Thyroid gland (tissue), 4 donors: ENCODE measurements around the gene C10orf120. TPM values are rescaled to one million over a fixed set of nuclear protein-coding genes. Genes with fewer than 3 reads are reported as not detected.
A peak's percentile ranks its signal among the peaks of the same experiment; 100 is the strongest.

Source experiments
- DNase-seq, 2 donors: peaks; one replicate each; pipeline ENCODE4 v3.0.0-alpha.2; 2019
- H3K27ac ChIP-seq, 3 donors: fragments of 200-600 bp; sonication (generic); 1 replicate in 2 of 3; 2 replicates in 1 of 3; pipeline ENCODE4 v1.5.1; 2016 to 2019; ENCODE audit warnings: mild to moderate bottlenecking in 1 of 3, moderate library complexity in 1 of 3
- H3K27me3 ChIP-seq: fragments of 200-600 bp; sonication (generic); one replicate; pipeline ENCODE4 v1.5.1; 2019
- H3K36me3 ChIP-seq, 2 donors: fragments of 200-600 bp; sonication (generic); one replicate each; pipeline ENCODE4 v1.5.1; 2016 to 2019
- H3K4me1 ChIP-seq, 2 donors: fragments of 200-600 bp; sonication (generic); one replicate each; pipeline ENCODE4 v1.5.1; 2017 to 2019
- H3K4me3 ChIP-seq, 3 donors: fragments of 200-600 bp; sonication (generic); replicated peaks in 1 of 3; 1 replicate in 2 of 3; 2 replicates in 1 of 3; pipeline ENCODE4 v1.5.1; 2016; ENCODE audit warnings: mild to moderate bottlenecking in 1 of 3
- H3K9me3 ChIP-seq: fragments of 200-600 bp; sonication (generic); one replicate; pipeline ENCODE4 v1.5.1; 2017
- POLR2A ChIP-seq, 2 donors: fragments of 450-650 bp; IDR thresholded peaks; one replicate each; pipeline ENCODE4 v1.6.1; 2017; ENCODE audit warnings: antibody characterized with exemption in 2 of 2, mild to moderate bottlenecking in 2 of 2, moderate library complexity in 1 of 2
- WGBS, 2 donors: methylation state at CpG; one replicate each; pipeline ENCODE4 v1.1.5; 2017; 5-methylcytosine and 5-hydroxymethylcytosine counted together
- intact Hi-C: fragments of 100-400 bp; cut with DNase I; formaldehyde crosslinking; loops from one replicate; pipeline ENCODE4 v1.15.1; 2023
- total RNA-seq, 4 donors: library from RNA; depleted of rRNA; stranded (reverse); fragments of >200 nt; gene quantifications; one replicate each; pipeline ENCODE4 v1.2.3, GENCODE V29; 2016
- TF ChIP-seq, protein P1 (sequence below), 6 experiments: fragments of 200-600 bp in 3 of 6; fragments of 450-650 bp in 3 of 6; sonication (generic) in 3 of 6; IDR thresholded peaks; one replicate each; pipeline ENCODE4 v1.5.1; 2016 to 2019; ENCODE audit warnings: antibody characterized with exemption in 6 of 6, mild to moderate bottlenecking in 2 of 6, inconsistent platforms in 1 of 6, moderate library complexity in 1 of 6

The C10orf120 gene
- total RNA-seq, 4 donors from 2014 or later: not detected

GRCh38 chr10:122657255-122657654, 42.4 kb downstream of the C10orf120 start:
- no peak overlapping the region for H3K27ac ChIP-seq
- TF ChIP-seq POLR2A (IDR thresholded peaks at IDR 0.05): no peak
- TF ChIP-seq, protein P1, sequence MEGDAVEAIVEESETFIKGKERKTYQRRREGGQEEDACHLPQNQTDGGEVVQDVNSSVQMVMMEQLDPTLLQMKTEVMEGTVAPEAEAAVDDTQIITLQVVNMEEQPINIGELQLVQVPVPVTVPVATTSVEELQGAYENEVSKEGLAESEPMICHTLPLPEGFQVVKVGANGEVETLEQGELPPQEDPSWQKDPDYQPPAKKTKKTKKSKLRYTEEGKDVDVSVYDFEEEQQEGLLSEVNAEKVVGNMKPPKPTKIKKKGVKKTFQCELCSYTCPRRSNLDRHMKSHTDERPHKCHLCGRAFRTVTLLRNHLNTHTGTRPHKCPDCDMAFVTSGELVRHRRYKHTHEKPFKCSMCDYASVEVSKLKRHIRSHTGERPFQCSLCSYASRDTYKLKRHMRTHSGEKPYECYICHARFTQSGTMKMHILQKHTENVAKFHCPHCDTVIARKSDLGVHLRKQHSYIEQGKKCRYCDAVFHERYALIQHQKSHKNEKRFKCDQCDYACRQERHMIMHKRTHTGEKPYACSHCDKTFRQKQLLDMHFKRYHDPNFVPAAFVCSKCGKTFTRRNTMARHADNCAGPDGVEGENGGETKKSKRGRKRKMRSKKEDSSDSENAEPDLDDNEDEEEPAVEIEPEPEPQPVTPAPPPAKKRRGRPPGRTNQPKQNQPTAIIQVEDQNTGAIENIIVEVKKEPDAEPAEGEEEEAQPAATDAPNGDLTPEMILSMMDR (IDR thresholded peaks at IDR 0.05): no peak

DNA sequence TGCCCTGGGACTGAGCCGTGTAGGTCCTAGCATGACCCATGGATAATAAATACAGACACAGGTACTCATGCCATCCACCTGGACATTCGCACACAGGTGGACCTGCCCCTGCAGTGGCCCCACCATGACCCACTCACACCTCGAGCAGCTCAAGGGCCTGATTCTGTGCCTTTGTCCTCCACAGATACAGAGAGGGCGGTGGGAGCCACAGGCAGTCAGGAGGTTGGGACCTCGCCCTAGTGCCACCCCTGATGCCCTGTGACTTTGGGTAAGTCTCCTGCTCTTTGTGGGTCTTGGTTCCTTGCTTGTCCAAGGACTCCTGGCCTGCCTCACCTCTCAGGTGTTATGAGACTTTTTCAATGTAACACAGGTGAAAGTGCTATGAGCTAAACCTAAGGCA, 42.9 kb downstream of the C10orf120 start:
- Histone ChIP-seq H3K4me1 (no peaks in the 10 kb centered on the region), H3K27ac (no peak overlapping the region), H3K4me3 (no peak overlapping the region), H3K9me3 (no peaks in the 10 kb centered on the region), H3K27me3 (no peaks in the 10 kb centered on the region), H3K36me3 (no peaks in the 10 kb centered on the region)
- DNase-seq: no peak
- 75 to 90% methylated on average over 4 of the region's 5 CpGs for WGBS, 2 donors
- intact Hi-C loops: no loop called here
- TF ChIP-seq POLR2A (IDR thresholded peaks at IDR 0.05): no peak
- TF ChIP-seq, protein P1 (IDR thresholded peaks at IDR 0.05): no peak

More at GRCh38 chr10:122657255-122657654, 42.4 kb downstream of the C10orf120 start:
- no peak for DNase-seq
- no peaks in the 10 kb centered on the region for H3K27me3 ChIP-seq
- H3K9me3 ChIP-seq: no peaks in the 10 kb centered on the region
- no peaks in the 10 kb centered on the region for H3K36me3 ChIP-seq
- WGBS, 2 donors: 54 to 83% methylated on average over 2 to 4 of the region's 4 CpGs
- no peaks in the 10 kb centered on the region for H3K4me1 ChIP-seq
- H3K4me3 ChIP-seq: no peak overlapping the region
- intact Hi-C loops: no loop called here

DNA sequence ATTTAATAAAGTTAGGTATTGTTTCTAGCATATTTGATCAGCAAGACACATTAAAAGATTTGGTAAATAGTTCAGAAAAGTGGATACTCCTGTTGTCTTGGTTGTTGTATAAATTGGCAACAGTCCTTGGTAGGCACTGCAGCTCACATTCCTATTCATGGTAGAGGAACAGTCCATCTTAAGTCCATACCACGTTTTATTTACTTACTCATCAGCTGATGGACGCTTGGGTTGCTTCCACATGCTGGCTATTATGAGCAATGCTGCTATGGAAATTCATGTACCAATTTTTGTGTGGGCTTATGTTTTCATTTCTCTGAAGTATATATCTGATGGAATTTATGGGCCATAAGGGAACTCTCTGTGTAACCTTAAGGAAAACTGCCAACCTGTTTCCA, 43.3 kb downstream of the C10orf120 start:
- Histone ChIP-seq H3K9me3 (no peaks in the 10 kb centered on the region), H3K27ac (no peak overlapping the region), H3K4me3 (no peak overlapping the region), H3K36me3 (no peaks in the 10 kb centered on the region), H3K27me3 (no peaks in the 10 kb centered on the region), H3K4me1 (no peaks in the 10 kb centered on the region)
- TF ChIP-seq POLR2A (IDR thresholded peaks at IDR 0.05): no peak
- TF ChIP-seq, protein P1 (IDR thresholded peaks at IDR 0.05): no peak
- DNase-seq: no peak
- WGBS, 2 donors: 81 to 84% methylated on average over 2 of the region's 2 CpGs
- intact Hi-C loops: no loop called here

DNA sequence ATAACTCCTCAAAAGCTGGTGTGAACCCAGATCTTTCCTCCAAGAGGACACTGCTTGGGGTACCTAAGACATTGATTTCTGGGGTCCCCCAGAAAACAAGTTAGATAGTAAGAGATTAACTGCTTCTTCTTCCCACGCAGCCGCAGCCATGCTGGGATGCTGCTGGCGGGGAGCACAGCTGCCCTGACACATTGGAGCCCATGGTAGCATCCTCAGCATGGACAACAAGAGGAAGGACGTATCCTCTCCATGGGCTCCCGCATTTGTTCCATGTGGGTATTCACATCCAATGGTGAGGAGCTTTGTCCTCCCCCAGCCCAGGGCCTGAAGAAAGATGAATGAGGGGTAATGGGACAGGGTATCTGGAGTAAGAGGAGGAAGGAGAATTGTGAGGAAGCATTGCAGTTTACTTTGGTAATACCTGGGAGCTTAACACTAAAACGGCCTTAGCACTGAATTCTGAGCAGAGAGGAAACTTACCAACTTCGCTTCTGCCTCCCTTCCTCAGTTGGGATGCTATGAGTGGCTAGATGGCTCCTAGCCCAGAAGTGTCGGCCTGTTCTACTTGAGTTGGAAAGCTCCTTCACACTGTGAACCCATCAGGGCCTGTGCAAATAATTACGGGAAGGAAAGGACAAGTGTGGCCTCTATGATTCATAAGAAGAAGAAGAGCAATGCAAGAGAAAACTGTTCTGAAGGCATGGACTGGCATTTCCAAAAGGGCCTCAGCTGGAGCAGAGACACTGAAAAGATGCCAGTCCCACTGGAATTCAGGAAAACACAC, 43.9 kb downstream of the C10orf120 start:
- peak; percentile 71 to 74 for DNase-seq
- H3K27me3 ChIP-seq: no peaks in the 10 kb centered on the region
- no peaks in the 10 kb centered on the region for H3K9me3 ChIP-seq
- no peak for TF ChIP-seq POLR2A (IDR thresholded peaks at IDR 0.05)
- TF ChIP-seq, protein P1 (IDR thresholded peaks at IDR 0.05): no peak
- 63 to 66% methylated on average over 9 of the region's 9 CpGs for WGBS, 2 donors
- H3K36me3 ChIP-seq: no peaks in the 10 kb centered on the region
- no peak overlapping the region for H3K4me3 ChIP-seq
- intact Hi-C loops: no loop called here
- no peak overlapping the region for H3K27ac ChIP-seq
- H3K4me1 ChIP-seq: no peaks in the 10 kb centered on the region

DNA sequence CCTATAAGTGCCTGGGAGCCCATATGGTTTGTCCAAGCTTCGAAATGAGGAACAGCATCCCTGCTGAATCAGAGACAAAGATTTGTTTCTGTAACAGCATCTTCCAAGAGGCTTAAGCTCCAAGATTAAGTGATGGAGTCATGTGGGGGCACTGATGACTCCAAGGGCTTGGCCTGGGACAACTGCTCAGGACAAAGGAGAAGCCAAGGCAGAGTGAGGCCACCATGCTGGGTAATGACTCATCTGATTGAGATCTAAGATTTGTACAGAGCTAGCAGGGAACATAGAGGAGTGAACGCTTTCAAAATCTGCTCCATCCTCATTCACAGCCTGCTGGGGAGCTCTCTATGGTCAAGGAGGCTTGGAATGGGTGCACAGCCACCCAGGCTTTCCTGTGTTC, 49.3 kb downstream of the C10orf120 start:
- Histone ChIP-seq H3K36me3 (no peaks in the 10 kb centered on the region), H3K4me1 (no peaks in the 10 kb centered on the region), H3K4me3 (no peak overlapping the region), H3K27me3 (no peaks in the 10 kb centered on the region), H3K27ac (no peak overlapping the region), H3K9me3 (no peaks in the 10 kb centered on the region)
- WGBS, 2 donors: 76 to 85% methylated on average over 2 of the region's 2 CpGs
- intact Hi-C loops: no loop called here
- no peak for DNase-seq
- no peak for TF ChIP-seq POLR2A (IDR thresholded peaks at IDR 0.05)
- TF ChIP-seq, protein P1 (IDR thresholded peaks at IDR 0.05): no peak
